Measurements from ENCODE around the gene SLC15A2. TPM values are rescaled to one million over a fixed set of nuclear protein-coding genes. Genes with fewer than 3 reads are reported as not detected.

Gene SLC15A2
- total RNA-seq, 1 donor from 2014 or later, result 0.89 TPM

DNA sequence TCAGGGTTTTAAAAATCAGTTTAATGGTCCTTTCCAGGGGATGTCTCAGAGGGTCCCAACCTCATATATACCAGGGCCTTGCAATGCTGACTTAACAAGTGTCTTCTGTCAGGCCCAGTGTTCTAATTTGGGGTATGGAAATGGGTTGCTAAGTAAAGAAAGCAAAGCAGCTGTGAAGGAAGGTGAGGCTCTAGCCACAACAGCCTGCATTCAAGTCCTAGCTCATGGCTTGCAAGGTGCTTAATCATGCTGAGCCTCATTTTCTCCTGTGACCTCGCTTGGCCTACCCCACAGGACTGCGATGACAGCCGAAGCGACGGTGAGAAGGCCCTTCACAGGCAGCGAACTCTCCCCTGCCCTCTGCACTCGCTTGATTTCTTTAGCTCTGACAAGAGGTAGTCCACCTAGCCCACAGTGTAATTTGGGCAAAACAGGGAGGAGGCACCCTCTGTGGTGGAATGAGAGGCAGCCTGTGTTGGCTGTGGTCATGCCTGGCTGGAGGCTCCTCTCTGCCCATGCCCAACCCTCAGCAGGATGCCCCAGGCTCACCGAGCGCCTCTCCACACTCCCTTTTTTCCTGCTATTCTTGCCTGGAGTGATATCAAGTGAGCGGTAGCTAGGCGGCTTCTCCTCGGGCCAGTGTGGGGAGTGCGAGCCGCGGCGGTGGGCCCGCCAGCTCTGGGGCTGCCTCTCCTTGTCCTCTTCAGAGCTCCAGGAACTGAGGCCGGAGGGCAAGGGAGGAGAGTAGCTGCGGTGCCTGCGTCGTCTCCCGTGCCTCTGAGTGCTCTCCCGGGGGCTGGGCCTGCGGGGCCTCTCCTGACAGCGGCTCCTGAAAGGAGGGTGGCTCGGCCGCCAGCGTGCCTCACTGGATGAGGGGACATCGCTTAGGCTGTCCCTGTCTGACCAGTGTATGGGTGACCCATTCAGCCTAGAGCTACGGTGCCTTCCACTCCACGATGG, 98.7 kb downstream of the SLC15A2 start:
- no peaks in the 10 kb centered on the region for H3K9me3 Mint-ChIP-seq (ENCODE audit: unreplicated experiment)
- no peaks in the 10 kb centered on the region for H3K36me3 Mint-ChIP-seq (ENCODE audit: low read depth, unreplicated experiment)
- no peaks in the 10 kb centered on the region for H4K20me1 ChIP-seq (ENCODE audit: insufficient read depth, low read length)
- H3K36me3 ChIP-seq (ENCODE audit: insufficient read depth, low read length), result no peaks in the 10 kb centered on the region
- H3K4me2 ChIP-seq (ENCODE audit: low read length), result no peak overlapping the region
- H3K9ac ChIP-seq (ENCODE audit: low read length), result no peak overlapping the region
- H3K9me3 ChIP-seq (ENCODE audit: insufficient read depth, low read depth, low read length), result no peaks in the 10 kb centered on the region
- no peak overlapping the region for H3K27ac Mint-ChIP-seq (ENCODE audit: unreplicated experiment)
- no peaks in the 10 kb centered on the region for H3K27me3 ChIP-seq (ENCODE audit: insufficient read depth, low read length)
- no peaks in the 10 kb centered on the region for H3K27me3 Mint-ChIP-seq (ENCODE audit: low read depth, unreplicated experiment)
- H3K4me3 ChIP-seq (ENCODE audit: insufficient read depth, low read depth, low read length), result no peak overlapping the region
- DNase-seq (ENCODE audit: low read depth) (no peak), FAIRE-seq (no peak)
- no peak overlapping the region for H3K4me3 Mint-ChIP-seq (ENCODE audit: unreplicated experiment)
- TF ChIP-seq, protein P1, sequence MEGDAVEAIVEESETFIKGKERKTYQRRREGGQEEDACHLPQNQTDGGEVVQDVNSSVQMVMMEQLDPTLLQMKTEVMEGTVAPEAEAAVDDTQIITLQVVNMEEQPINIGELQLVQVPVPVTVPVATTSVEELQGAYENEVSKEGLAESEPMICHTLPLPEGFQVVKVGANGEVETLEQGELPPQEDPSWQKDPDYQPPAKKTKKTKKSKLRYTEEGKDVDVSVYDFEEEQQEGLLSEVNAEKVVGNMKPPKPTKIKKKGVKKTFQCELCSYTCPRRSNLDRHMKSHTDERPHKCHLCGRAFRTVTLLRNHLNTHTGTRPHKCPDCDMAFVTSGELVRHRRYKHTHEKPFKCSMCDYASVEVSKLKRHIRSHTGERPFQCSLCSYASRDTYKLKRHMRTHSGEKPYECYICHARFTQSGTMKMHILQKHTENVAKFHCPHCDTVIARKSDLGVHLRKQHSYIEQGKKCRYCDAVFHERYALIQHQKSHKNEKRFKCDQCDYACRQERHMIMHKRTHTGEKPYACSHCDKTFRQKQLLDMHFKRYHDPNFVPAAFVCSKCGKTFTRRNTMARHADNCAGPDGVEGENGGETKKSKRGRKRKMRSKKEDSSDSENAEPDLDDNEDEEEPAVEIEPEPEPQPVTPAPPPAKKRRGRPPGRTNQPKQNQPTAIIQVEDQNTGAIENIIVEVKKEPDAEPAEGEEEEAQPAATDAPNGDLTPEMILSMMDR (IDR thresholded peaks at IDR 0.05; ENCODE audit: insufficient read depth, low read depth, low read length), result no peak
- TF ChIP-seq EZH2 (IDR thresholded peaks at IDR 0.05; ENCODE audit: insufficient read depth, low read length), result no peak
- H2AFZ ChIP-seq (ENCODE audit: low read depth, low read length), result no peak overlapping the region
- peaks cover 12% of the 10 kb centered on the region for H3K4me1 ChIP-seq (ENCODE audit: insufficient read depth, low read length)
- peaks cover 17% of the 10 kb centered on the region for H3K4me1 Mint-ChIP-seq (ENCODE audit: low read depth, unreplicated experiment)
- H3K27ac ChIP-seq (ENCODE audit: low read depth, low read length), result no peak overlapping the region
- H3K79me2 ChIP-seq (ENCODE audit: insufficient read depth, low read length), result no peaks in the 10 kb centered on the region

Other genes starting within 250 kb of the SLC15A2 start
- gene HCLS1, start 233.5 kb upstream of the SLC15A2 start, total RNA-seq, result 1.0 and 1.6 TPM in 2 replicates
- gene GOLGB1, start 144.7 kb upstream of the SLC15A2 start, total RNA-seq, result 76.6 and 80.9 TPM in 2 replicates
- 13.1 and 13.8 TPM in 2 replicates for gene IQCB1, start 59.3 kb upstream of the SLC15A2 start, total RNA-seq
- gene EAF2, start 59.2 kb upstream of the SLC15A2 start, total RNA-seq, result 1.7 and 1.8 TPM in 2 replicates
- not detected in 2 replicates for gene ILDR1, start 127.8 kb downstream of the SLC15A2 start, total RNA-seq
- gene CD86, start 161.0 kb downstream of the SLC15A2 start, total RNA-seq, result not detected in 2 replicates